MM.1S (cell line): Measurements from ENCODE around the gene PRR33.

Experiments
- DNase-seq: peaks from one replicate; pipeline ENCODE4 v3.0.0-alpha.2; 2015
- H2AFZ ChIP-seq: fragments of 300-600 bp; sonication (generic); 2 replicates; pipeline ENCODE4 v1.6.0; 2016; ENCODE audit warnings: antibody characterized with exemption, low read length
- H3F3A ChIP-seq: fragments of 300-600 bp; sonication (generic); 2 replicates; pipeline ENCODE4 v1.6.1; 2016; ENCODE audit warnings: mild to moderate bottlenecking, antibody characterized with exemption, low read length, moderate library complexity, mixed read lengths; ENCODE audit not compliant: insufficient read depth
- H3K27ac ChIP-seq: fragments of 300-600 bp; sonication (generic); 2 replicates; pipeline ENCODE4 v1.5.1; 2016; ENCODE audit warnings: mild to moderate bottlenecking, low read length
- H3K27me3 ChIP-seq: fragments of 300-600 bp; sonication (generic); replicated peaks from 2 replicates; pipeline ENCODE4 v1.6.0; 2016; ENCODE audit warnings: low read length; ENCODE audit not compliant: insufficient read depth
- H3K36me3 ChIP-seq: fragments of 300-600 bp; sonication (generic); replicated peaks from 2 replicates; pipeline ENCODE4 v1.6.1; 2016; ENCODE audit warnings: mild to moderate bottlenecking, low read length, mixed read lengths; ENCODE audit not compliant: insufficient read depth
- H3K4me1 ChIP-seq: fragments of 300-600 bp; sonication (generic); 2 replicates; pipeline ENCODE4 v1.6.1; 2016; ENCODE audit warnings: low read length, mixed read lengths
- H3K4me2 ChIP-seq: fragments of 300-600 bp; sonication (generic); 2 replicates; pipeline ENCODE4 v1.6.0; 2016; ENCODE audit warnings: low read depth, low read length
- H3K4me3 ChIP-seq: fragments of 300-600 bp; sonication (generic); 2 replicates; pipeline ENCODE4 v1.5.1; 2016; ENCODE audit warnings: low read length, mixed read lengths
- H3K79me2 ChIP-seq: fragments of 300-600 bp; sonication (generic); 2 replicates; pipeline ENCODE4 v1.6.1; 2016; ENCODE audit warnings: mixed run types, low read length, mixed read lengths
- H3K9ac ChIP-seq: fragments of 300-600 bp; sonication (generic); 2 replicates; pipeline ENCODE4 v1.6.1; 2016; ENCODE audit warnings: low read length, mixed read lengths
- H3K9me2 ChIP-seq: fragments of 300-600 bp; sonication (generic); replicated peaks from 2 replicates; pipeline ENCODE4 v1.6.1; 2016; ENCODE audit warnings: mild to moderate bottlenecking, low read length, mixed read lengths; ENCODE audit not compliant: insufficient read depth
- H3K9me3 ChIP-seq: fragments of 300-600 bp; sonication (generic); replicated peaks from 2 replicates; pipeline ENCODE4 v1.6.1; 2016; ENCODE audit warnings: mild to moderate bottlenecking, low read length, mixed read lengths; ENCODE audit not compliant: insufficient read depth
- H4K20me1 ChIP-seq: fragments of 300-600 bp; sonication (generic); 2 replicates; pipeline ENCODE4 v1.6.1; 2016; ENCODE audit warnings: mild to moderate bottlenecking, low read length, moderate library complexity, mixed read lengths; ENCODE audit not compliant: insufficient read depth
- CTCF ChIP-seq: fragments of 300-600 bp; sonication (generic); IDR thresholded peaks from 2 replicates; pipeline ENCODE4 v1.5.1; 2016; ENCODE audit warnings: antibody characterized with exemption, low read length, mixed read lengths
- EZH2 ChIP-seq: fragments of 300-600 bp; sonication (generic); optimal IDR thresholded peaks from 2 replicates; pipeline ENCODE3; 2017; ENCODE audit warnings: low read depth, mild to moderate bottlenecking, antibody characterized with exemption, low read length, mixed read lengths
- EZH2phosphoT487 ChIP-seq: fragments of 300-600 bp; sonication (generic); IDR thresholded peaks from 2 replicates; pipeline ENCODE4 v1.6.1; 2018; ENCODE audit warnings: antibody characterized with exemption, low read length

Gene PRR33

GRCh38 chr11:1899686-1900085 lies 8.0 kb upstream of the PRR33 start:
- TF ChIP-seq CTCF (no peak), EZH2phosphoT487 (no peak), EZH2 (no peak)
- no peaks in the 10 kb centered on the region for H3F3A ChIP-seq
- DNase-seq = no peak
- no peaks in the 10 kb centered on the region for H3K9me2 ChIP-seq
- no peak overlapping the region for H3K4me3 ChIP-seq
- H3K4me2 ChIP-seq = no peak overlapping the region
- no peaks in the 10 kb centered on the region for H3K36me3 ChIP-seq
- H3K4me1 ChIP-seq = no peaks in the 10 kb centered on the region
- no peaks in the 10 kb centered on the region for H3K79me2 ChIP-seq
- peaks cover 98% of the 10 kb centered on the region for H3K27me3 ChIP-seq
- no peaks in the 10 kb centered on the region for H4K20me1 ChIP-seq
- H3K9ac ChIP-seq = no peak overlapping the region
- H2AFZ ChIP-seq = no peak overlapping the region
- no peak overlapping the region for H3K27ac ChIP-seq
- H3K9me3 ChIP-seq = no peaks in the 10 kb centered on the region

- Histone ChIP-seq H3K79me2 (no peaks in the 10 kb centered on the region), H4K20me1 (no peaks in the 10 kb centered on the region), H3K9ac (no peak overlapping the region), H3K4me3 (no peak overlapping the region), H3K27ac (no peak overlapping the region), H3K4me2 (no peak overlapping the region), H2AFZ (no peak overlapping the region), H3F3A (no peaks in the 10 kb centered on the region), H3K9me2 (no peaks in the 10 kb centered on the region), H3K9me3 (no peaks in the 10 kb centered on the region), H3K4me1 (no peaks in the 10 kb centered on the region), H3K27me3 (peaks cover 94% of the 10 kb centered on the region), H3K36me3 (no peaks in the 10 kb centered on the region)
- DNase-seq = no peak
- TF ChIP-seq CTCF (no peak), EZH2 (no peak), EZH2phosphoT487 (no peak)
Measured at GRCh38 chr11:1899090-1899489, 7.4 kb upstream of the PRR33 start.

DNA sequence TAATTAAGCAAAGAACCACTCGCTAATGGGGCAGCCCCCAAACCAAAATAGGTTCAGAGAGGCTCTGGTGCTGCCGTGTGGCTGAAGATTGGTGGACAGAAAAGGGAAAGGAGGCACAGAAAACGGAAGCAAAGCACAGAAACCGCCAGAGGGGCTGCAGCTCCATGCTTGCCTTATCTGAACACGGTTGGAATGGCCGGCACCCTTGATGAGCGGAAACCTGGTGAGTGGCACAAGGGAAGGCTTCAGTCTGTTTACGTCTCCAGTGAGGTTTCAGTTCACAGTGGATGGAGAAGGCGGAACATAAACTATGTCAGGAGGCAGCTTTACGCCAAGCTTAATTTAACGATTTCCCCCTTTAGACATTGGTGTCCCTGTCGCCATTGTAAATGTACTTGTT lies 5.2 kb upstream of the PRR33 start:
- Histone ChIP-seq H3F3A (no peaks in the 10 kb centered on the region), H3K9me3 (no peaks in the 10 kb centered on the region), H3K36me3 (no peaks in the 10 kb centered on the region), H3K4me3 (no peak overlapping the region), H2AFZ (no peak overlapping the region), H3K79me2 (no peaks in the 10 kb centered on the region), H3K27me3 (peaks cover 72% of the 10 kb centered on the region), H3K4me2 (no peak overlapping the region), H3K4me1 (no peaks in the 10 kb centered on the region), H3K9me2 (no peaks in the 10 kb centered on the region), H3K27ac (no peak overlapping the region), H4K20me1 (no peaks in the 10 kb centered on the region), H3K9ac (no peak overlapping the region)
- TF ChIP-seq EZH2 = no peak
- TF ChIP-seq EZH2phosphoT487 = no peak
- no peak for TF ChIP-seq CTCF
- no peak for DNase-seq

GRCh38 chr11:1896468-1896867 lies 4.8 kb upstream of the PRR33 start:
- Histone ChIP-seq H3K27ac (no peak overlapping the region), H3K79me2 (no peaks in the 10 kb centered on the region), H3F3A (no peaks in the 10 kb centered on the region), H3K27me3 (peaks cover 68% of the 10 kb centered on the region), H3K9me3 (no peaks in the 10 kb centered on the region), H2AFZ (no peak overlapping the region), H3K9ac (no peak overlapping the region), H3K9me2 (no peaks in the 10 kb centered on the region), H3K4me2 (no peak overlapping the region), H3K4me3 (no peak overlapping the region), H4K20me1 (no peaks in the 10 kb centered on the region), H3K4me1 (no peaks in the 10 kb centered on the region), H3K36me3 (no peaks in the 10 kb centered on the region)
- no peak for TF ChIP-seq EZH2phosphoT487
- no peak for TF ChIP-seq CTCF
- TF ChIP-seq EZH2 = no peak
- no peak for DNase-seq
